Mesenchymal stem cell (in vitro differentiated cells and primary cell): ENCODE data around the gene AREL1.

ENCODE experiments used
- DNase-seq: peaks from one replicate; pipeline ENCODE4 v3.0.0-alpha.2; 2013
- H2AFZ ChIP-seq: one replicate; pipeline ENCODE4 v1.6.1; 2013; ENCODE audit warnings: low read depth, mild to moderate bottlenecking, control low read depth, inconsistent platforms, low read length, moderate library complexity
- H2AK5ac ChIP-seq: 2 replicates; pipeline ENCODE4 v1.6.1; 2013; ENCODE audit warnings: low read length, moderate library complexity, mild to moderate bottlenecking, inconsistent platforms; ENCODE audit not compliant: severe bottlenecking
- H2BK120ac ChIP-seq: one replicate; pipeline ENCODE4 v1.6.1; 2013; ENCODE audit warnings: low read depth, mild to moderate bottlenecking, inconsistent platforms, low read length, moderate library complexity
- H2BK12ac ChIP-seq, 2 experiments: one replicate each; pipeline ENCODE4 v1.6.1; 2013; ENCODE audit warnings: inconsistent platforms in 2 of 2, low read length in 2 of 2, mild to moderate bottlenecking in 2 of 2, moderate library complexity in 2 of 2, control low read depth in 1 of 2
- H2BK15ac ChIP-seq: one replicate; pipeline ENCODE4 v1.6.1; 2013; ENCODE audit warnings: mild to moderate bottlenecking, low read depth, inconsistent platforms; ENCODE audit not compliant: poor library complexity, severe bottlenecking
- H2BK5ac ChIP-seq: 2 replicates; pipeline ENCODE4 v1.6.1; 2013; ENCODE audit warnings: low read depth, mild to moderate bottlenecking, low read length, control low read depth, inconsistent platforms; ENCODE audit not compliant: poor library complexity, severe bottlenecking
- H3K14ac ChIP-seq, 2 experiments: one replicate each; pipeline ENCODE4 v1.6.1; 2013; ENCODE audit warnings: inconsistent platforms in 2 of 2, low read length in 2 of 2, control low read depth in 1 of 2, mild to moderate bottlenecking in 1 of 2, moderate library complexity in 1 of 2
- H3K18ac ChIP-seq, 2 experiments: one replicate each; pipeline ENCODE4 v1.6.1; 2013; ENCODE audit warnings: inconsistent platforms in 2 of 2, low read length in 2 of 2, control low read depth in 1 of 2, low read depth in 1 of 2, mild to moderate bottlenecking in 1 of 2
- H3K23ac ChIP-seq, 2 experiments: one replicate each; pipeline ENCODE4 v1.6.1; 2013; ENCODE audit warnings: inconsistent platforms in 2 of 2, low read length in 2 of 2, mild to moderate bottlenecking in 2 of 2, moderate library complexity in 2 of 2, control low read depth in 1 of 2
- H3K27ac ChIP-seq: 2 replicates; pipeline ENCODE4 v1.5.1; 2013; ENCODE audit warnings: mild to moderate bottlenecking, moderate library complexity, low read length, control low read depth, inconsistent platforms; ENCODE audit not compliant: poor library complexity, severe bottlenecking
- H3K27me3 ChIP-seq, 2 experiments: 2 replicates each; pipeline versions ENCODE4 v1.6.1 to v1.7.0; 2013; ENCODE audit warnings: low read length in 2 of 2, mild to moderate bottlenecking in 2 of 2, moderate library complexity in 2 of 2, control low read depth in 1 of 2, inconsistent platforms in 1 of 2; ENCODE audit not compliant: control insufficient read depth in 1 of 2, insufficient read depth in 1 of 2
- H3K36me3 ChIP-seq, 2 experiments: 2 replicates each; pipeline versions ENCODE4 v1.6.1 to v1.7.0; 2013; ENCODE audit warnings: low read length in 2 of 2, control low read depth in 1 of 2, inconsistent platforms in 1 of 2, low read depth in 1 of 2, mild to moderate bottlenecking in 1 of 2; ENCODE audit not compliant: insufficient read depth in 2 of 2, control insufficient read depth in 1 of 2
- H3K4ac ChIP-seq, 2 experiments: one replicate each; pipeline ENCODE4 v1.6.1; 2013; ENCODE audit warnings: inconsistent platforms in 2 of 2, low read length in 2 of 2, mild to moderate bottlenecking in 2 of 2, moderate library complexity in 2 of 2, control low read depth in 1 of 2, low read depth in 1 of 2
- H3K4me1 ChIP-seq: 2 replicates; pipeline ENCODE4 v1.6.1; 2013; ENCODE audit warnings: low read depth, low read length, control low read depth; ENCODE audit not compliant: control insufficient read depth, insufficient read depth
- H3K4me2 ChIP-seq: 2 replicates; pipeline ENCODE4 v1.6.1; 2013; ENCODE audit warnings: low read length, mild to moderate bottlenecking, inconsistent platforms; ENCODE audit not compliant: poor library complexity, severe bottlenecking
- H3K4me3 ChIP-seq, 2 experiments: 2 replicates each; pipeline versions ENCODE4 v1.5.1 to v1.7.0; 2013; ENCODE audit warnings: low read length in 2 of 2, mild to moderate bottlenecking in 2 of 2, control low read depth in 1 of 2, low read depth in 1 of 2; ENCODE audit not compliant: insufficient read depth in 1 of 2
- H3K79me1 ChIP-seq: replicated peaks from 2 replicates; pipeline ENCODE4 v1.6.1; 2013; ENCODE audit warnings: mild to moderate bottlenecking, control low read depth, low read length, inconsistent platforms; ENCODE audit not compliant: poor library complexity, severe bottlenecking
- H3K9ac ChIP-seq: 2 replicates; pipeline ENCODE4 v1.7.0; 2013; ENCODE audit warnings: mild to moderate bottlenecking, low read length, moderate library complexity
- H3K9me3 ChIP-seq: 2 replicates; pipeline ENCODE4 v1.7.0; 2013; ENCODE audit warnings: mild to moderate bottlenecking, low read length; ENCODE audit not compliant: control insufficient read depth
- H4K8ac ChIP-seq: one replicate; pipeline ENCODE4 v1.6.1; 2013; ENCODE audit warnings: inconsistent platforms, mild to moderate bottlenecking, low read length, moderate library complexity
- H4K91ac ChIP-seq: one replicate; pipeline ENCODE4 v1.6.1; 2013; ENCODE audit warnings: mild to moderate bottlenecking, low read length, inconsistent platforms
- WGBS: methylation state at CpG from one replicate; pipeline ENCODE4 v1.1.7; 2013; ENCODE audit warnings: mixed read lengths; 5-methylcytosine and 5-hydroxymethylcytosine counted together

AREL1 gene

GRCh38 chr14:74614508-74615495 lies 98.1 kb downstream of the AREL1 start:
- H3K14ac ChIP-seq: peak overlapping the region; percentile 67 to 74
- H2BK12ac ChIP-seq: peak overlapping the region; percentile 23 to 47
- H4K8ac ChIP-seq: no peak overlapping the region
- no peak overlapping the region for H2AFZ ChIP-seq
- H3K27ac ChIP-seq: peak overlapping the region; percentile 95
- H3K4ac ChIP-seq: no peak overlapping the region
- H2BK5ac ChIP-seq: no peak overlapping the region
- peak overlapping the region; percentile 100 for H2AK5ac ChIP-seq
- H3K23ac ChIP-seq: no peak overlapping the region
- H3K36me3 ChIP-seq: peaks cover 0 to 5% of the 10 kb centered on the region in 2 experiments
- 90% methylated on average over 8 of the region's 8 CpGs for WGBS
- no peaks in the 10 kb centered on the region for H3K9me3 ChIP-seq
- no peak for DNase-seq
- H3K79me1 ChIP-seq: peaks cover 3% of the 10 kb centered on the region
- peak overlapping the region in 1 of 2 experiments; percentile 61 for H3K4me3 ChIP-seq
- no peak overlapping the region for H2BK15ac ChIP-seq
- peaks cover 57% of the 10 kb centered on the region for H3K4me1 ChIP-seq
- peak overlapping the region; percentile 25 for H3K4me2 ChIP-seq
- peak overlapping the region in 1 of 2 experiments; percentile 64 for H3K18ac ChIP-seq
- no peak overlapping the region for H2BK120ac ChIP-seq
- no peaks in the 10 kb centered on the region for H3K27me3 ChIP-seq
- H4K91ac ChIP-seq: peak overlapping the region; percentile 34
- peak overlapping the region; percentile 65 for H3K9ac ChIP-seq

GRCh38 chr14:74613211-74613914 lies 99.5 kb downstream of the AREL1 start:
- WGBS: 90% methylated on average over 13 of the region's 16 CpGs
- H4K8ac ChIP-seq: no peak overlapping the region
- H3K4me2 ChIP-seq: peak overlapping the region; percentile 44
- H2BK15ac ChIP-seq: peak overlapping the region; percentile 64
- H3K4ac ChIP-seq: peak overlapping the region; percentile 2 to 24
- H3K14ac ChIP-seq: peak overlapping the region in 1 of 2 experiments; percentile 61
- peaks cover 3% of the 10 kb centered on the region for H3K79me1 ChIP-seq
- peak overlapping the region; percentile 3 to 42 for H3K4me3 ChIP-seq
- peak overlapping the region in 1 of 2 experiments; percentile 85 for H3K23ac ChIP-seq
- no peak overlapping the region for H2AFZ ChIP-seq
- H3K9me3 ChIP-seq: no peaks in the 10 kb centered on the region
- H3K36me3 ChIP-seq: peaks cover 0 to 11% of the 10 kb centered on the region in 2 experiments
- H3K27me3 ChIP-seq: no peaks in the 10 kb centered on the region
- peak overlapping the region; percentile 69 to 82 for H3K18ac ChIP-seq
- peak overlapping the region; percentile 49 for H2BK120ac ChIP-seq
- no peak overlapping the region for H3K9ac ChIP-seq
- peak overlapping the region; percentile 95 for H2AK5ac ChIP-seq
- DNase-seq: no peak
- H2BK5ac ChIP-seq: peak overlapping the region; percentile 70
- peak overlapping the region; percentile 95 for H3K27ac ChIP-seq
- H2BK12ac ChIP-seq: peak overlapping the region; percentile 92 to 97
- H3K4me1 ChIP-seq: peaks cover 55% of the 10 kb centered on the region
- peak overlapping the region; percentile 63 for H4K91ac ChIP-seq

DNA sequence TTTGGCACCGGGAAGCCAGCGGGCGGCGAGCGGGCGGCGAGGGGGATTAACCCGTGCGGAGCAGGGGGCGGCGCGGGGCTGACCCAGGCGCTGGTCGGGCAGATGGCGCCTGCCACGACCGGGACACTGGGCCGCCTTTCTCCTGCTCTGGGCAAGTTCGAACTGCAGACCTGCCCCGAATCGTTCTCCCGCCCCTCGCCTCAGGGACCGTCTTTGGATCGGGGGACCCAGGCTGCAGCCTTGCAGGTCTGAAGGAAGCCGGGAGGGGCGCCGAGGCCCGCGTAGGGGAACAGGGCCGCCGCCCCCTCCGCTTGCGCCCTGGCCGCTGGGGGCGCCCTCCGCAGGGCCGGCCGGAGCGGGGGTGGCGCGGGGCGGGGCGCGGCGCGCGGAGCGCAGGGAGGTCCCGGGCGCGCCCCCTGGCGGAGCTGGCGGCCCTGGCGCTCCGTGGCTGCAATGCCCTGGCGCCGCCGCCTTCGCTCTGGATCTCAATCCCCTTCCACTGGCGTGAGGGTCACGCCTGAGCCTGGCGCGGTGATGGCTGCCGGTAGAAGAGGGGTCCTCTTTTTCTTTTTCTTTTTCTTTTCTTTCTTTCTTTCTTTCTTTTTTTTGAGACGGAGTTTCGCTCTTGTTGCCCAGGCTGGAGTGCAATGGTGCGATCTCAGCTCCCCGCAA lies 100.4 kb downstream of the AREL1 start:
- no peak overlapping the region for H3K23ac ChIP-seq
- H2AK5ac ChIP-seq: no peak overlapping the region
- H3K27me3 ChIP-seq: no peaks in the 10 kb centered on the region
- H3K4me2 ChIP-seq: peak overlapping the region; percentile 90
- H2BK12ac ChIP-seq: peak overlapping the region; percentile 63 to 81
- peak overlapping the region; percentile 85 for H4K91ac ChIP-seq
- H3K4ac ChIP-seq: peak overlapping the region; percentile 87 to 90
- H2BK15ac ChIP-seq: peak overlapping the region; percentile 92
- DNase-seq: peak; percentile 76
- peak overlapping the region; percentile 89 for H2BK5ac ChIP-seq
- peak overlapping the region; percentile 76 to 85 for H3K4me3 ChIP-seq
- H3K36me3 ChIP-seq: peaks cover 0 to 11% of the 10 kb centered on the region in 2 experiments
- peak overlapping the region; percentile 66 for H2BK120ac ChIP-seq
- H3K4me1 ChIP-seq: peaks cover 51% of the 10 kb centered on the region
- H3K9ac ChIP-seq: peak overlapping the region; percentile 83
- peaks cover 3% of the 10 kb centered on the region for H3K79me1 ChIP-seq
- H3K18ac ChIP-seq: peak overlapping the region; percentile 86 to 98
- H3K9me3 ChIP-seq: no peaks in the 10 kb centered on the region
- H3K14ac ChIP-seq: peak overlapping the region in 1 of 2 experiments; percentile 58
- H2AFZ ChIP-seq: peak overlapping the region; percentile 57
- peak overlapping the region; percentile 86 for H3K27ac ChIP-seq
- 6% methylated on average over 61 of the region's 69 CpGs for WGBS
- peak overlapping the region; percentile 85 for H4K8ac ChIP-seq
